ENCODE measurements around the gene ST6GALNAC2.
A peak's percentile ranks its signal among the peaks of the same experiment; 100 is the strongest.
"Not testable (repeated sequence)": the region's sequence is repeated elsewhere in the genome, so short reads cannot be mapped to it uniquely, and the experiment has no call there.

ST6GALNAC2 gene

DNA sequence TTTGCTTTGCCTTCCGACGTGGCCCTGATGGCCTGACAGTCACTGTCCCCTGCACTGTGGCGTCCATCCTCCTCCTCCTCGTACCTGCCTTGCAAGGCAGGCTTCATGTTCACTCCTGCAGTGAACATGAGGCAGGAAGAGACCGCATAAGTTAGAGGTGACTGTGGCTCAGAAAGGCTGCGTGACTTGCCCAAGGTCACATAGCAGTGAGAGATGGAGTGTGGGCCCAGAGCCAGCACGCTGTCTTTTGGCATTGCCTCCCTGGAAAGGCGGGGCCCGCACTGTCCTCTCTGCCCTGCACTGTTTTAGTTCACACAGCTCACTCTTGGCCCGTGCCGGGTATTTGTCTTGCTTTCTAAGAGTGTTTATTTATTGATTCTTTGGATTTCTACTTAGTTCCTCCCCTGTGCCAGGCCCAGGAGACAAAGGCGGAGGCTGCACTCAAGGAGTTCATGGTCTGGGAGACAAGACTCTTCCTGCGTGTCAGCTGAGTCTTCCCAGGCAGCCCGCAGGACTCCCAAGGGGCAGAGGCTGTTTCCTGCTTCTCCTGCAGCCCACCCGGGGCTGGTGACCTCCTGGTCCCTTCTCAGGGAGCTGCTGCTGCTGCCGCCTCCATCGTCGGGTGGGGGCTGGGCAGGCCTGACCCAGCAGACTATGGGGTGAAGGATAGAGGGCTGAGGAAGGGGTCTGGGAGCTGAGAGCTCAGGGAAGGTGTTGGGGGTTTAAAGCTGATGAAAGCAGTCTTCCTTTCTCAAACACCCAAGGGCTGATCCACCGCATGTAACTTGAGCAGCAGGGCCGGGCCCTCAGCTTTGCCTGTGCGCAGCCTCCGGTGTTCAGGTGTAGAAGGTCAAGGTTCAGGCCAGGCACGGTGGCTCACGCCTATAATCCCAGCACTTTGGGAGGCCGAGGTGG lies 60.8 kb downstream of the ST6GALNAC2 start:
- CTCF ChIA-PET, result interaction anchor here (0.7 to 4.0 kb wide), 6 partner anchors 19 to 182 kb away, joined by 4 to 54 read pairs (median 14); no protein-coding TSS in a partner anchor
- H3K4me3 Mint-ChIP-seq, result no peak overlapping the region
- no peak overlapping the region for H3K27ac Mint-ChIP-seq
- no peak for DNase-seq
- H3K27me3 Mint-ChIP-seq, result peaks cover 56% of the 10 kb centered on the region
- H3K4me1 Mint-ChIP-seq, result peaks cover 28% of the 10 kb centered on the region
- no peaks in the 10 kb centered on the region for H3K36me3 Mint-ChIP-seq
- H3K9me3 Mint-ChIP-seq, result no peaks in the 10 kb centered on the region

DNA sequence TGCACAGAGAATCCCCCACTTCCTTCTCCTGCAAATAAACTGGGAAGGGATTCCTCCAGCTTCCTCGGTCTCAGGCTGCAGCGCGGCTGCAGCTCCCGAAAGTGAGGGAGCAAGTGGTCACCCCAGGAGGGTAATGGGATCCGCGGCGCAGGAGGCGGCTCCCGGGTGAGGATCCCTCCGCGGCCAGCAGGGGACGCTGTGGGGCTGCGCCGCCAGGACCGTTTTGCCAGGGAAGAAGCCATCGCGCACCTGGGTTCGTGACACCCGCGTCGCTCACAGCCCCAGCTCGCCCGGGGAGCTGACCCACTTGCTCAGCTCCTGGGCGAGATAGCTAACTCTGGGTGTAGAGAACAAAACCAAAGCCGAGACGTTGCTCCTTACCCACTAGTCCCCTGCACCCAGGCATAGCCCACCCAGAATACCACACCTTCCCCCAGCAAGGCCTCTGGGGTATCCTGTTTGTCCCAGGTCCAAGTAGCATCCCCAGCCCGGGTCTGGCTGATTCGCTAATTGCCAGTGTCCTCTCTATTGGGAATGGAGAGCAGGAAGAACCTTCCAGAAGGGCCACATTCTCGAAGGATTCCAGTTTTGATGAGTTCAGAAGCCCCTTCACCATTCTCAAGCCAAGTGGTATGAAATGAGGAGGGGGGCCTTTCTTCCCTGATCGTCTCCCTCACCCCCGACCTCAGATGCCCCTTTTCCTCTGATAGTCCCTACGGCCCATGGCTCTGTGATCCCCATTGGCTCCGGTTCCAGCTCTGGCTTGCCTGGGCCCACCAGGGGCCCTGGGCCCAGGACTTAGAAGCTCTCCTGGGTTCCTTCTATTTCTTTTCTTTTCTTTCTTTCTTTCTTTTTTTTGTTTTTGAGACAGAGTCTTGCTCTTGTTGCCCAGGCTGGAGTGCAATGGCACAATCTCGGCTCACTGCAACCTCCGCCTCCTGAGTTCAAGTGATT lies 62.3 kb downstream of the ST6GALNAC2 start:
- CTCF ChIA-PET, result interaction anchor here (0.6 to 4.0 kb wide), 23 partner anchors 9 to 212 kb away, joined by 3 to 54 read pairs (median 5); partner anchors contain the start of genes CYGB and PRCD
- H3K27ac Mint-ChIP-seq, result no peak overlapping the region
- H3K4me3 Mint-ChIP-seq, result no peak overlapping the region
- H3K27me3 Mint-ChIP-seq, result peaks cover 63% of the 10 kb centered on the region
- DNase-seq, result peak; percentile 86
- no peaks in the 10 kb centered on the region for H3K9me3 Mint-ChIP-seq
- H3K36me3 Mint-ChIP-seq, result no peaks in the 10 kb centered on the region
- peaks cover 27% of the 10 kb centered on the region for H3K4me1 Mint-ChIP-seq

DNA sequence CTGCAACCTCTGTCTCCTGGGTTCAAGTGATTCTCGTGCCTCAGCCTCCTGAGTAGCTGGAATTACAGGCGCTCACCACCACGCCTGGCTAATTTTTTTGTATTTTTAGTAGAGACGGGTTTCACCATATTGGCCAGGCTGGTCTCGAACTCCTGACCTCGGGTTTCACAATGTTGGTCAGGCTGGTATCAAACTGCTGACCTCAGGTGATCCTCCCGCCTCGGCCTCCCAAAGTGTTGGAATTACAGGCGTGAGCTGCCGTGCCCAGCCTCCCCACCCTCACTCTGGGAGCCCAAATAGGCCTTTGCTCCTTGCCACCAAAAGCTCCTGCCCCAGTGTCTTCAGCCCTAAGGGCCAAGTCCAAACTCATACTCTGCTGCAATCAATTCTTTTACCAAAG lies 64.0 kb downstream of the ST6GALNAC2 start:
- H3K4me3 Mint-ChIP-seq, H3K9me3 Mint-ChIP-seq, H3K27ac Mint-ChIP-seq, H3K36me3 Mint-ChIP-seq, DNase-seq: not testable (repeated sequence)
- Mint-ChIP-seq H3K4me1 (peaks cover 29% of the 10 kb centered on the region), H3K27me3 (peaks cover 52% of the 10 kb centered on the region)
- CTCF ChIA-PET, result interaction anchor here (0.6 to 4.0 kb wide), 8 partner anchors 9 to 160 kb away, joined by 3 to 29 read pairs (median 7); no protein-coding TSS in a partner anchor

DNA sequence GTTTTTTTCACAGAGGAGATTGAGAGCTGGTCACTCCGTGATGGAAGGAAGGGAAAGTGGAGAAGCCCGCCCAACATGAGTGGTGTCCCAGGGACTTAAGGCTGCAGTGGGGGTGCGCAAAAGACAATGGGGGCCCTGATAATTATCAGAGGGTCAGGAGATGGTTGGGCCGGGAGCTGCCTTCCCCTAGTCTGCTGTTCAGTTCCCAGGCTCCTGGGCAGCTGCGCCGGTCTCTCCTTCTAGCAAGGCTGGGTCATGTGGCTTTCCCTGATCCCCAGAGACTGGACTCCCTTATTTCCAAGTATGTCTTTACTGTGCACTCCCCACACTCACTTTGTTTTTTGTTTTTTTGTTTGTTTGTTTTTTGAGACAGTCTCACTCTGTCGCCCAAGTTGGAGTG lies 64.4 kb downstream of the ST6GALNAC2 start:
- Mint-ChIP-seq H3K27me3 (peaks cover 52% of the 10 kb centered on the region), H3K27ac (no peak overlapping the region), H3K4me3 (no peak overlapping the region), H3K36me3 (no peaks in the 10 kb centered on the region), H3K9me3 (no peaks in the 10 kb centered on the region), H3K4me1 (peaks cover 33% of the 10 kb centered on the region)
- CTCF ChIA-PET, result interaction anchor here (0.6 to 3.6 kb wide), 8 partner anchors 8 to 216 kb away, joined by 3 to 18 read pairs (median 6); no protein-coding TSS in a partner anchor
- DNase-seq, result no peak

DNA sequence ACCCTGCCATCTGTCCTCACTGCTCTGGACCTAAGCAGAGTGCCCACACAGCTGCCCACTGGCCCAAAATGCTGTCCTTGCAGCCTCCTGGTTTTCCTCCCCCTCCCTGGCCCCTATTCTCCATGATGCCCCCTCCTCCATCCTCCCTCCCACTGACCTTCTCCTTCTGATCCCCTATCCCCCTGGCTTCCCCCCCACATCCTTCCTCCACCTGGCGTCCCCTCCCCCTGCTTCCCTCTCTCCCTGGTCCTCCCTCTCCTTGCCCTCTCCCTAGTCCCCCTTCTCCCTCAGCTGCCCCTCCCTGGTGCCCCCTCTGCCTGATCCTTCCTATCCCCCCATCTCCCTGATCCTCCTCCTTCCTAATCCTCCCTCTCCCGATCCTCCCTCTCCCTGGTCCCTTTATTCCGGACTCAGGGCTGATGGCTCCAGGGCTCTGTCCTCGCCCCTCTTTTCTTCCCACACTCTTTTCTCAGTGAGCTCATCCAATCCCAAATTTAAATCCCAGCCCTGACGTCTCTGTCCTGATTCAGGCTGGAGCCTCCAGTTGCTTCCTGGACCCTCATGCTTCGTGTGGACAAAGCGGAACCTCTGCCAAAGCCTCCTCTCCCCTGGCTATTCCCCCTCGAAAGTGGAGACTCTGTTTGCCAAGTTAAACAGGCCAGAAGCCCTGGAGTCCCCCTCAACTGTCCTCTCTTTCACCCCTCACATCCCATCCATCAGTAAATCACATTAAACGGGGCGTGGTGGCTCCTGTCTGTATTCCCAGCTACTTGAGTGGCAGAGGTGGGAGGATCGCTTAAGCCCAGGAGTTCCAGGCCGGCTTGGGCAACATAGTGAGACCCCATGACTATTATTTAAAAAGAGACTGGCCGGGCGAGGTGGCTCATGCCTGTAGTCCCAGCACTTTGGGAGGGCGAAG lies 66.4 kb downstream of the ST6GALNAC2 start:
- peaks cover 50% of the 10 kb centered on the region for H3K4me1 Mint-ChIP-seq
- no peak overlapping the region for H3K4me3 Mint-ChIP-seq
- CTCF ChIA-PET, result interaction anchor here (0.7 to 2.1 kb wide), 2 partner anchors 8 to 162 kb away, joined by 3 to 8 read pairs; no protein-coding TSS in a partner anchor
- H3K9me3 Mint-ChIP-seq, result no peaks in the 10 kb centered on the region
- no peaks in the 10 kb centered on the region for H3K36me3 Mint-ChIP-seq
- no peak for DNase-seq
- H3K27ac Mint-ChIP-seq, result peak overlapping the region; percentile 77
- H3K27me3 Mint-ChIP-seq, result peaks cover 44% of the 10 kb centered on the region

DNA sequence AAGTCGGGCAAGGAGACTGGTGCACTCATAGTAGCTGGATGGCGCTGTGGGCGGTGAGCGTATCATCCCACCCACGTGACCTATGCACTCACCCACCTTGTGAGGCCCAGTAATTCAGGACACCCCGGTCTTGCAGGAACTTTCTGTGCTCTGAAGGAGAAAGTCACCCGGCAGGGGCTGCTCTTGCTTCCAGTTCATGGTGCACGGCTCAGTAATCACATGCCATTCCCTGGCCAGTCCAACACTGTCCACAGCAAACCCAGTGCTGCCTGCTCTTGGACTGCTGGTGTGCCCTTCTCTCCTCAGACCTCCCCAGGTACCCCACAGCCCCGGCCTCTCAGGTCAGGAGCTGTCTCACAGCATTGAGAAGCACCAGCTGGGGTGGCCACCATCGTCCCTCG lies 68.0 kb downstream of the ST6GALNAC2 start:
- CTCF ChIA-PET, result interaction anchor here (0.7 to 0.9 kb wide), 2 partner anchors 16 to 60 kb away, joined by 3 read pairs; partner anchors contain the start of gene RHBDF2
- H3K4me1 Mint-ChIP-seq, result peaks cover 54% of the 10 kb centered on the region

More for the DNA sequence above, 68.0 kb downstream of the ST6GALNAC2 start:
- DNase-seq, result no peak
- H3K9me3 Mint-ChIP-seq, result no peaks in the 10 kb centered on the region
- peak overlapping the region; percentile 81 for H3K27ac Mint-ChIP-seq
- no peak overlapping the region for H3K4me3 Mint-ChIP-seq
- peaks cover 36% of the 10 kb centered on the region for H3K27me3 Mint-ChIP-seq
- H3K36me3 Mint-ChIP-seq, result no peaks in the 10 kb centered on the region

Measured in activated naive CD4-positive, alpha-beta T cell treated with anti-CD3 and anti-CD28 coated beads, Interleukin-2, amount 10 ng/mL, durations not matched to agents 7 days and 5 days (primary cell).